Loucy (cell line): ENCODE measurements around the gene AGK.

ENCODE experiments used
- CTCF ChIP-seq: fragments of 200-600 bp; sonication (generic); conservative IDR thresholded peaks from 2 replicates; pipeline ENCODE4 v1.5.1; 2014; ENCODE audit warnings: mild to moderate bottlenecking, antibody characterized with exemption, low read length
- EZH2phosphoT487 ChIP-seq: fragments of 200-600 bp; IDR thresholded peaks from 2 replicates; pipeline ENCODE4 v1.6.1; 2018; ENCODE audit warnings: antibody characterized with exemption, mild to moderate bottlenecking, moderate library complexity, borderline replicate concordance

- TF ChIP-seq CTCF (no peak), EZH2phosphoT487 (no peak)
These were observed 140.8 kb downstream of the AGK start for GRCh38 chr7:141691961-141692360.
